Measurements from ENCODE around the gene PHF2. TPM values are rescaled to one million over a fixed set of nuclear protein-coding genes. Genes with fewer than 3 reads are reported as not detected.

PHF2 gene
- total RNA-seq, 1 experiment from 2014 or later, result 18.9 TPM

GRCh38 chr9:93572636-93573515 lies 3.5 kb upstream of the PHF2 start:
- TF ChIP-seq, protein P1, sequence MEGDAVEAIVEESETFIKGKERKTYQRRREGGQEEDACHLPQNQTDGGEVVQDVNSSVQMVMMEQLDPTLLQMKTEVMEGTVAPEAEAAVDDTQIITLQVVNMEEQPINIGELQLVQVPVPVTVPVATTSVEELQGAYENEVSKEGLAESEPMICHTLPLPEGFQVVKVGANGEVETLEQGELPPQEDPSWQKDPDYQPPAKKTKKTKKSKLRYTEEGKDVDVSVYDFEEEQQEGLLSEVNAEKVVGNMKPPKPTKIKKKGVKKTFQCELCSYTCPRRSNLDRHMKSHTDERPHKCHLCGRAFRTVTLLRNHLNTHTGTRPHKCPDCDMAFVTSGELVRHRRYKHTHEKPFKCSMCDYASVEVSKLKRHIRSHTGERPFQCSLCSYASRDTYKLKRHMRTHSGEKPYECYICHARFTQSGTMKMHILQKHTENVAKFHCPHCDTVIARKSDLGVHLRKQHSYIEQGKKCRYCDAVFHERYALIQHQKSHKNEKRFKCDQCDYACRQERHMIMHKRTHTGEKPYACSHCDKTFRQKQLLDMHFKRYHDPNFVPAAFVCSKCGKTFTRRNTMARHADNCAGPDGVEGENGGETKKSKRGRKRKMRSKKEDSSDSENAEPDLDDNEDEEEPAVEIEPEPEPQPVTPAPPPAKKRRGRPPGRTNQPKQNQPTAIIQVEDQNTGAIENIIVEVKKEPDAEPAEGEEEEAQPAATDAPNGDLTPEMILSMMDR (IDR thresholded peaks at IDR 0.05; ENCODE audit: unreplicated experiment), result no peak
- CTCF ChIA-PET, result no interaction called here
- Mint-ChIP-seq H3K4me1 (ENCODE audit: insufficient read depth, unreplicated experiment) (peaks cover 10% of the 10 kb centered on the region), H3K27ac (ENCODE audit: low read depth, unreplicated experiment) (no peak overlapping the region), H3K4me3 (ENCODE audit: unreplicated experiment) (no peak overlapping the region), H3K36me3 (ENCODE audit: insufficient read depth, unreplicated experiment) (peaks cover 4% of the 10 kb centered on the region), H3K27me3 (ENCODE audit: insufficient read depth, unreplicated experiment) (no peaks in the 10 kb centered on the region), H3K9me3 (ENCODE audit: unreplicated experiment) (no peaks in the 10 kb centered on the region)
- BruUV-seq (replicated peaks), result no TSS peak
- POLR2A ChIA-PET, result no interaction called here
- intact Hi-C loops (cut with micrococcal nuclease), result no loop called here
- no peak for DNase-seq (ENCODE audit: unreplicated experiment)

DNA sequence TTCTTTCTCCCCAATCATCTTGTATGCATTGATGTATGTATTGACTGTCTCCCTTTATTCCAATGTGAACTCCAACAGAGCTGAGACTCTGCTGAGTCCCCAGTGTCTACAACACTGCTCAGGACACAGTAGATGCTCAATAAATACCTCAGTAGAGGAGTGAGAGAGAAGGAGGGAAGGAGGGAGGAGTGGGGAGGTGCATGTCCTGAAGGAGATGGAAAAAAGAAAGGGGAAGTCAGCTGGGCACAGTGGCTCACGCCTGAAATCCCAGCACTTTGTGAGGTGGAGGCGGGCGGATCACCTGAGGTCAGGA lies 2.9 kb upstream of the PHF2 start:
- POLR2A ChIA-PET, result interaction anchor here (2.6 kb wide), 1 partner anchor 440 kb away, joined by 7 read pairs; the partner anchor contains the start of gene NINJ1

DNA sequence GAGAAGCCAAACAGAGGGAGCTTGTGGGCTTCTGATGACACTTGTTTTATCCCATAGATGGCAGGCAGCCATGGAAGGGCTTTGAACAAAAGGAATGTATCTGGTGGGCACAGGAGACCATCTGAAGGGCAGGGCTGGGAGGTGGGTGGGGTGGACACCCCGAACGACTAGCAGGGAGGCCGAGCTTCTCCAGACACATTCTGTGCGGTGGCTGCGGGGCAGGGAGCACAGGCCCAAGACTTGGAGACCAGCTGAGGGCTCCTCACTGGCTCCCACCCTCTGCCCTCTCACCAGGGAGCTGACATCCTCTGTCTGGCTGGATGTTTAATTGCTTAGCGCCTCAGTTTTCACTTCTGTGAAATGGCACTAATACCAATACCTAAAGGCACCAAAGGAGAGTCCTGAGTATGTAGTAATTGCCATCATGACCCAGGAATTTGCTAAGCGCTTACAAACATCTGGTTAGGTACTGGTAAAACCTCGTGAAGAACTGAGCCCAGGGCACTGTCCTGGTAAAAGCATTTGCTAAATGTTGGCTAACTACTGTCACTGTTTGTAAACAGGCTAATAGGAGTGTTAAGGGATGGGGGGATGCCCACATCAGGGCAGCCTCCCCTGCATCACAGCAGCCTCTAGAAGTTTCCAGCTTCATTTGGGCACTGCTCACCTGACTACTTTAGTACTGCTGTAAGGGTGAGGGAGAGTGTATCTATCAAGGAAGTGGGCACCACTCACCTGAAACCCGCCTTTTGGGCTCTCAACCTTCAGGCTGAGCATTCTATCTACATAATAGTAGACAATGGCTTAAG lies 2.1 kb upstream of the PHF2 start:
- H3K9me3 Mint-ChIP-seq (ENCODE audit: unreplicated experiment), result no peaks in the 10 kb centered on the region
- H3K27me3 Mint-ChIP-seq (ENCODE audit: insufficient read depth, unreplicated experiment), result no peaks in the 10 kb centered on the region
- ChIA-PET POLR2A (interaction anchor here (0.6 to 3.0 kb wide), 3 partner anchors 8 to 441 kb away, joined by 3 to 15 read pairs (median 7); partner anchors contain the start of gene NINJ1), CTCF (interaction anchor here (0.6 to 1.4 kb wide), 3 partner anchors 8 to 120 kb away, joined by 3 to 4 read pairs (median 3); no protein-coding TSS in a partner anchor)
- intact Hi-C loops (cut with micrococcal nuclease), result no loop called here
- H3K36me3 Mint-ChIP-seq (ENCODE audit: insufficient read depth, unreplicated experiment), result peaks cover under 1% of the 10 kb centered on the region
- DNase-seq (ENCODE audit: unreplicated experiment), result no peak
- no peak overlapping the region for H3K27ac Mint-ChIP-seq (ENCODE audit: low read depth, unreplicated experiment)
- H3K4me1 Mint-ChIP-seq (ENCODE audit: insufficient read depth, unreplicated experiment), result peaks cover 8% of the 10 kb centered on the region
- no peak overlapping the region for H3K4me3 Mint-ChIP-seq (ENCODE audit: unreplicated experiment)
- TSS peak; percentile 39 for BruUV-seq (replicated peaks)
- TF ChIP-seq, protein P1 (IDR thresholded peaks at IDR 0.05; ENCODE audit: unreplicated experiment), result no peak

More for the DNA sequence above, 2.9 kb upstream of the PHF2 start:
- H3K36me3 Mint-ChIP-seq (ENCODE audit: insufficient read depth, unreplicated experiment), result peaks cover 4% of the 10 kb centered on the region
- no peaks in the 10 kb centered on the region for H3K27me3 Mint-ChIP-seq (ENCODE audit: insufficient read depth, unreplicated experiment)
- CTCF ChIA-PET, result interaction anchor here (1.4 kb wide), 1 partner anchor 119 kb away, joined by 3 read pairs; no protein-coding TSS in a partner anchor
- H3K4me1 Mint-ChIP-seq (ENCODE audit: insufficient read depth, unreplicated experiment), result peaks cover 5% of the 10 kb centered on the region
- TF ChIP-seq, protein P1 (IDR thresholded peaks at IDR 0.05; ENCODE audit: unreplicated experiment), result no peak
- no TSS peak for BruUV-seq (replicated peaks)
- no peak overlapping the region for H3K27ac Mint-ChIP-seq (ENCODE audit: low read depth, unreplicated experiment)
- no peak overlapping the region for H3K4me3 Mint-ChIP-seq (ENCODE audit: unreplicated experiment)
- intact Hi-C loops (cut with micrococcal nuclease), result no loop called here
- no peak for DNase-seq (ENCODE audit: unreplicated experiment)
- H3K9me3 Mint-ChIP-seq (ENCODE audit: unreplicated experiment), result no peaks in the 10 kb centered on the region

All from MCF 10A (cell line).